GM12875 (cell line): ENCODE measurements around the gene BRD4.

Source experiments
- H3K4me3 ChIP-seq: one replicate; pipeline ENCODE4 v1.5.1; 2011; ENCODE audit warnings: low read depth, low read length, control low read depth
- CTCF ChIP-seq: IDR thresholded peaks from 2 replicates; pipeline ENCODE4 v1.5.1; 2011; ENCODE audit warnings: low read depth, mild to moderate bottlenecking, control low read depth, inconsistent platforms, low read length, moderate library complexity, borderline replicate concordance; ENCODE audit not compliant: insufficient read depth

BRD4 gene

GRCh38 chr19:15292140-15292539, 40.2 kb downstream of the BRD4 start:
- H3K4me3 ChIP-seq: no peak overlapping the region
- TF ChIP-seq CTCF: no peak

- H3K4me3 ChIP-seq: no peak overlapping the region
- no peak for TF ChIP-seq CTCF
These were observed 40.8 kb downstream of the BRD4 start for GRCh38 chr19:15291548-15292021.

- no peak for TF ChIP-seq CTCF
- no peak overlapping the region for H3K4me3 ChIP-seq
These were observed 41.2 kb downstream of the BRD4 start for GRCh38 chr19:15291089-15291488.

GRCh38 chr19:15290166-15290565, 42.2 kb downstream of the BRD4 start:
- no peak for TF ChIP-seq CTCF
- no peak overlapping the region for H3K4me3 ChIP-seq

GRCh38 chr19:15289673-15290072, 42.7 kb downstream of the BRD4 start:
- no peak overlapping the region for H3K4me3 ChIP-seq
- no peak for TF ChIP-seq CTCF

- H3K4me3 ChIP-seq: no peak overlapping the region
- no peak for TF ChIP-seq CTCF
These were observed 44.0 kb downstream of the BRD4 start for GRCh38 chr19:15288146-15288963.

GRCh38 chr19:15287496-15287895, 44.8 kb downstream of the BRD4 start:
- no peak overlapping the region for H3K4me3 ChIP-seq
- no peak for TF ChIP-seq CTCF
